NCI-H82 treated with DMSO at 0.1 percent for 48 hours (cell line): ENCODE results near the gene LARGE1.
A peak's percentile ranks its signal among the peaks of the same experiment; 100 is the strongest.

ENCODE experiments used
- DNase-seq: peaks from one replicate; lab custom pipeline; 2025; ENCODE audit not compliant: unreplicated experiment; lab: John Stamatoyannopoulos, UW

The LARGE1 gene

DNA sequence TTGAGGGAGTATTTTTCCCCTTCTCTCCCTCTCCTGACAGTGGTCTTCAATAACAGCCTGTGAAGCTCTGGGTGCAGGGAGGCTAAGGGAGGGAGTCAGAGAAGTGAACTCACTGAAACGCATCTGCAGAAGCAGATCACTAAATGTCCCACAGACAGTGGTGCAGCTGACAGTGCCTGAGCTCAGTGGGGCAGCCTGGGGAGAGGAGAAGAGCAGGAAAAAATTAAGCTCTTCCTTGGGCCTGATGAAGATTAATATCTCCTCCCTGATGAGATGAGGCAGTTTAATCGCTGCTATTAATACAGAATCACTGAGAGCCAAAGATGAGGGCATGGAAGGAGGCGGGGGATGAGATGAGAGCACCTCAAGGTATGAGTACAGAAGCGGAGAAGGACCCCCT, 180.8 kb downstream of the LARGE1 start:
- DNase-seq, result no peak

DNA sequence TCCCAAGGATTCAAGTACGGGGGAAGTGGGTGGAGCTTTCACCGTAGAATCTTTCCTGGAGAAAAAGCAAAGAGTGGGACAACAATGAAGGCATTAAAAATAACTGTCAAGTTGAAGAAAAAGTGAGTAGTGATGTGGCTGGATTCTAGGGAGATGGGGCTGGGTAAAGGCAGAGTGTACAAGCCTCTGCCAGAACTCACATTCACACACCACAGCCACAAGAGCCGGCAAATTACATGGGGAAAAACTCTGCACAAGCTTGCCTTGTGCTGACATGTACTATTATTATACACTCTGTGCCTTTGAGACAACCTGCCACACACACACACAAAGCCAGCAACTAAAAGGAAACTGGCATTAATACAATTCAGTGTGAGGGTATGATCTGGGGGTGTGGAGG, 182.6 kb downstream of the LARGE1 start:
- no peak for DNase-seq

- no peak for DNase-seq
These were observed 184.3 kb downstream of the LARGE1 start for GRCh38 chr22:33735978-33736377.

GRCh38 chr22:33728847-33729246, 191.4 kb downstream of the LARGE1 start:
- no peak for DNase-seq

DNA sequence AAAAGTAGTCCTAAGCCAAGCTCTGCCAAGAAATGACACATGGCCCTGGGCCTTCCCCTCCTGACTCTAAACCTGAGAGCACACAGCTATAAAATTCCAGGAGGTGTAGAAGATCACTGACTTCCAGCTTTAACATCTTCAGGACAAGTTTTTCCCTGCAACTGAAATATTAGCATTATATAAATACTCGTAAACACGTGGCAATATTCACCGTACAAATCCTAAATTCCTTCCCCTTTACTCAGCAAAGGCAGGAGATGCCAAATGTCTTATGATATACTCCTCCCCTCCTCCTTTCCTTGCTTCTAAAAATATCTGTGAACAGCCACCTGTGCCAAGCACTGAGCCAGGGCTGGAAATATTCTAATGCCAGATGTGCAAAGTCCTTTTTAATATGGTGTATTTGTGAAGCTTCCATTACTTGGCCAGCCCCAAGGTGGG, 194.0 kb downstream of the LARGE1 start:
- no peak for DNase-seq

- DNase-seq, result no peak
These were observed 196.4 kb downstream of the LARGE1 start for GRCh38 chr22:33723915-33724314.

- DNase-seq, result no peak
These were observed 197.5 kb downstream of the LARGE1 start for GRCh38 chr22:33722816-33723215.

GRCh38 chr22:33720166-33720878, 200.0 kb downstream of the LARGE1 start:
- DNase-seq, result no peak

DNA sequence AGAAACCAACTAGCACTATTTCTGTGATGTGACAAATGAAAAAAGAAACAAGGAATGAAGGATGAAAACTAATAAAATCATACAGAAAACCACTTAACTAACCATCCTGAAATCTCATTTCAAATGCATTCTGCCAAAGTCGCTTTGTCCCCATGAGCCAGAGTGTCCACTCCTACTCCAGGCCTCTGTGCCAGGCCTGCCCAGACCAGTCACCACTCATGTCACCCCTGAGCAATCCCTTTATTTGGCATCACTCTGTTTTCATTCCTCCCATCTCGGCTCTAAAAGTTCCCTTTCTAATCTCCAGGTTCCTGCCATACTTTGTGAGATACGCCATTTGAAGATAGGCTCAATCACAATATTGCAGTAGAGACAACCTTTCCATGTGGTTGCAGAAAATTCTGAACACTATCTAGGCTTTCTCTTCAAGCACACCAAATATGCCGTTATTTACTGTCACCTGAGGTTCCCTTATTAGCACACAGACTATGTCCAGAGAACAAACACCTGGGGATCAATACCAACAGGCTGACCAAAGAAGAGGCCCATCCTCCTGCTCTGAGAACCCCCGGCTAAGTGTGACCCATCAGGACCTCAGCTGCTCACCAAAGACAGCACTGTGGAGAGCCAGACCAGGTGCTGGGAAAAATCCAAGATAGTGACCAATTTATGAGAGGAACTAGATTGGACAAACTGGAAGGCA, 202.4 kb downstream of the LARGE1 start:
- no peak for DNase-seq

DNA sequence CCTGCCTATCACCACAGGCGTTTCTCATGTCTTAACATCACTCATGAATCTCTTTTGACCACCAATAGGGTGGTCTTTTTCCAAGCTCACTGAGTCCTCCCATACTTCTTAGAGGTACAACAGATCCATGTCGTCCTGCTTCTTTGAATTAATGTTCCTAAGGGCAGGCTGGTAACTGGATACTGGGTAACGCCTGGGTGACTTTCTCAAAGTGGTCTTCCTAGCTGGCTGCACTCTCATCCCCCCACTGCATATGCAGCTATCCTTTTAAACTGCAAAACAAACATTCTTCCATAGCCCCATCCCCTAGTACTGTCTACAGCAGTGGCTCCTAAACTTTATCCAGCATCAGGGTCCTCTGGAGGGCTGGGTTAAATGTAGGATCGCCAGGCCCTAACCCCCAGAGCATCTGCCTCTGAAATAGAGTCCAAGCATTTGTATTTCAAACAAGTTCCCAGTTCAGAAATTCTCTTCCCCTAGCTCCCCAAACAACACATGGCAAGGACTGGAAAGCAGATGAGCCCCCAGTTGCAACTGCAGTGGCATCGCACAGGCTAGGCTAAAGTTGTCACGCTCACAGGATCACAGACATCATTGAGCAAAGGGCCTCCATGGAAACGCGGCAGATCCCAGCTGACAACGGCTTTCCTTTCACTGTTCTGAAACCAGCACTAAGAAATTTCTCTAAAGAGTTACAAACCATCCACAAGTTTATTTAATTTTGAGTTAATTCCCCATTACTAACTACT, 204.9 kb downstream of the LARGE1 start:
- no peak for DNase-seq

DNA sequence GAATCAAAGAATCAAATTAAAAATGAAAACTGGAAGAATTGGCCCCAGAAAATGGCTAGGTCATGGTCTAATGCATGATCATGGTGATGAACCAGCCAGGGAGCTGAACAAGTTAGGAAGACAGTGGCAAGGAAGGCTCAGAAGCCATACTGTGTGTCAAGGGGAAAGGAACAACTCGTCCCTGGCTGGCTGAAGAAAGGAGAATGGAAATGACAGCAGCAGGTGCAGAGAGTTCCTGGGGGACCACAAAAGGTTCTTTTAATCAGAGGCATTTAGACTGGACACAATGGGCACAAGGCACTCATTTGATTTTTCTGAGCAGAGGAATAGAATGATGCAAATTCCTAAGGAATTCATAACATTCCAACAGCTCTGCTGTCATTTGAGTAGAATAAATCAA, 209.9 kb downstream of the LARGE1 start:
- DNase-seq, result no peak

- DNase-seq, result no peak
These were observed 212.7 kb downstream of the LARGE1 start for GRCh38 chr22:33707581-33707980.

GRCh38 chr22:33706100-33706499, 214.2 kb downstream of the LARGE1 start:
- DNase-seq, result no peak

GRCh38 chr22:33699176-33699575, 221.1 kb downstream of the LARGE1 start:
- DNase-seq, result no peak

DNA sequence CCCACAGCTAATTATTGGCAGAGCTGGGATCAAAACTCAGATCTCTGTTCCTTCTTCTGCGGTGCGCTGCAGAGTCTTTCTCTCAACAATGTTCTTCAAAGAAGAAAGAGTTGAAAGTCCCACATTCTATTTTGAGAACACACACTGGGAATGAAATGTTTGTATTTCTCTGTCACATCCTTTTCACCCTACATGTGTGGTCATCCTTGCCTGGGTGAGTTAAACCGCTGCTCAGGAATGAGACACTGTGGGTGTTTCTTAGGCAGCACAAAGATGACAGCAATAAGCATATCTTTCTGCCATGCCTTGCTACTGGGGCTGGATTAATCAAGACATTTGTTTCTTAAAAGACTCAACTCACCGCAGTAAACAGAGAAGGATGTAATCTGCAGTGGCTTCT, 222.6 kb downstream of the LARGE1 start:
- DNase-seq, result no peak

- DNase-seq, result peak; percentile 13
These were observed 229.1 kb downstream of the LARGE1 start for GRCh38 chr22:33691057-33691630.

- no peak for DNase-seq
These were observed 231.4 kb downstream of the LARGE1 start for GRCh38 chr22:33688903-33689302.

GRCh38 chr22:33687464-33687863, 232.8 kb downstream of the LARGE1 start:
- DNase-seq, result no peak

- DNase-seq, result no peak
These were observed 236.2 kb downstream of the LARGE1 start for GRCh38 chr22:33684087-33684486.

DNA sequence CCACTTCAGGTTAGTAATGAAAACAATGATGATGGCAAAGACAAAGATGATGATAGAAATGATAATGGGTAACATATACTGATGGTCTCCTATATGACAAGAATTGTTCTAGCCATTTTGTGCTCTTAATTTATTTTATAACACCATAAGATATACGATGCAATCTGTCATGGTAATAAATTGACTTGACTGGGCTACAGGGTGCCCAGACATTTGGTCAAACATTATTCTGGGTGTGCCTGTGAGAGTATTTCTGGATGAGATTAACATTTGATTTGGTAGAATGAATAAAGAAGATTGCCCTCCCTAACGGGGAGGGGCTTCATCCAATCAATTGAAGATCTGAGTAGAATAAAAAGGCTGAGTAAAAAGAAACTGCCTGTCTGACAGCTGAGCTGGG, 237.3 kb downstream of the LARGE1 start:
- no peak for DNase-seq

DNA sequence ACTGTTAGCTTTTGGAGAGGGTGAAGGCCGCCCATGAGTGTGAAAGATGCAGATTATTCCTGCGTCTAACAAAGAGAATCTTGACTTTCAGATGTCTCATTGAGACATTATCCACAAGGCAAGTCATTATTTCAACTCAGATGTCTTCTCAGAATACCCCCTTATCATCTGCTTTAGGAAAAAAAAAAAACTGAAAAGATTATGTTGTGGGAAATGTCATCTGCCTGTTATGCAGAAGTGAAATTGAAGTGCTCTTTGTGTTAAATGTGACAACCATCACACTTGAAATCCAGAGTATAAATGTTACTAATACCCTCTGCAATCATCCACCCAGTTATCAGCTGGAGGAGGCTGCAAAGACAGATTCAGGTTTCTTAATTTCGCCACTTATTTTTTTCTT, 239.6 kb downstream of the LARGE1 start:
- no peak for DNase-seq

GRCh38 chr22:33678523-33678922, 241.8 kb downstream of the LARGE1 start:
- DNase-seq, result no peak
